Natural killer cell treated with Interleukin-12 subunit alpha and Interleukin-12 subunit beta and Interleukin-15 and Interleukin-18, amount 100 ng/mL, for 72 hours (primary cell): ENCODE measurements around the gene ACER3. TPM values are rescaled to one million over a fixed set of nuclear protein-coding genes. Genes with fewer than 3 reads are reported as not detected.
A peak's percentile ranks its signal among the peaks of the same experiment; 100 is the strongest.
"Not testable (repeated sequence)": the region's sequence is repeated elsewhere in the genome, so short reads cannot be mapped to it uniquely, and the experiment has no call there.

Experiments used
- ATAC-seq, 2 donors: fragments of 150-1000 bp; cut with Tn5 transposase in 1 of 2; sonication (Bioruptor Pico), chemical (Tn5 transposase) in 1 of 2; 2 replicates each; pipeline ENCODE4 v1.10.0; 2021
- DNase-seq: peaks from one replicate; pipeline ENCODE4 v3.0.0; 2022; ENCODE audit warnings: low spot score
- H3K27ac Mint-ChIP-seq, 2 donors: 1 replicate in 1 of 2; 2 replicates in 1 of 2; pipeline ENCODE4 v1.8.0; 2022; ENCODE audit warnings: mixed read lengths in 2 of 2, mild to moderate bottlenecking in 1 of 2, moderate library complexity in 1 of 2
- H3K27me3 Mint-ChIP-seq, 2 donors: 1 replicate in 1 of 2; 2 replicates in 1 of 2; pipeline ENCODE4 v1.8.0; 2022; ENCODE audit warnings: mixed read lengths in 2 of 2
- H3K36me3 Mint-ChIP-seq: one replicate; pipeline ENCODE4 v1.8.0; 2022; ENCODE audit warnings: mixed read lengths
- H3K4me1 Mint-ChIP-seq, 2 donors: 1 replicate in 1 of 2; 2 replicates in 1 of 2; pipeline ENCODE4 v1.8.0; 2022; ENCODE audit warnings: low read depth in 2 of 2, mixed read lengths in 2 of 2, mild to moderate bottlenecking in 1 of 2
- H3K4me3 Mint-ChIP-seq: one replicate; pipeline ENCODE4 v1.8.0; 2022; ENCODE audit warnings: mixed read lengths
- H3K9me3 Mint-ChIP-seq: 2 replicates; pipeline ENCODE4 v1.8.0; 2022; ENCODE audit warnings: mixed read lengths
- total RNA-seq, 2 donors: library from RNA; stranded (reverse); gene quantifications; one replicate each; pipeline ENCODE4 v1.2.3, GENCODE V29; 2022

The ACER3 gene
- total RNA-seq, 2 donors from 2014 or later, result 16.3 to 16.8 TPM

DNA sequence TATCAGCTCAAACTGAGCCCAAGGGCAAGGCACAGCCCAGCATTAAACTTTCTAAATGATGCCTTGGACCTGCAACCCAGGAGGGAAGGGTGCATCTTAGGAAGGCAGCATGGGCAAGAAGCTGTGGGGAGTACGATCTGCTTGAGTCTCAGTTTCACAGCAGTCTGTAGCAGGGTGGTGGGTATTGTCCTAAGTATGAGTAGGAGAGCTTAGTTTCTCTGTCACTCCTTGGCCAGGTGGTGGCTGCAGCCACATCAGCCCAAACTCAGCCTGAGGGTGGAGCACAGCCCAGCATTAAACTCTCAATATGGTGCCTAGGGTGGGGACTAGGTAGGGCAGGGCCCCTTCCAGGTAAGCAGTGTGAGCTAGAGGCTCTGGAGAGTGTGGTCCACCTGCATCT lies 85.5 kb downstream of the ACER3 start:
- Mint-ChIP-seq H3K9me3 (peaks cover 3% of the 10 kb centered on the region), H3K27me3 (no peaks in the 10 kb centered on the region)

DNA sequence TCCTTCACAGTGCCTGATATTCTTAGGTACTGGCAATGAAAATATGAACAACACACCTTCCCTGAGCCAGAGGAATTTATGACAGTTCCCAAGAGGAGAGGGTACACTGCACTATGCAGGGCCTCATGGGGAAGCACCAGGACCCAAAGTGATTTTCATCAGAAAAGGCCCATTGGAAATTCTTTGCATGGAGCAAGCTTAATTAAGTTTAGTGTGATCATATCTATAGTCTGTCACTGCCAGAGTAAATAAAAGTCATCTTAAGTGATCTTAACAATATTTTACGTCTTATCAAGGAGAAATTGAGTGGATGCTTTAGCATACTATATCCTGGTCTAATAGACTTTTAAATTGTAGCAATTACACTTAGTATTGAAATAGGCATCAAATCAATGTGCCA lies 86.5 kb downstream of the ACER3 start:
- Mint-ChIP-seq H3K4me1 (peaks cover 7 to 12% of the 10 kb centered on the region in 2 donors), H3K4me3 (no peak overlapping the region), H3K36me3 (peaks cover 22% of the 10 kb centered on the region), H3K27me3 (no peaks in the 10 kb centered on the region), H3K27ac (no peak overlapping the region), H3K9me3 (peaks cover 3% of the 10 kb centered on the region)
- DNase-seq (no peak), ATAC-seq (no peak)

More for the DNA sequence above, 85.5 kb downstream of the ACER3 start:
- peaks cover 7 to 12% of the 10 kb centered on the region in 2 donors for H3K4me1 Mint-ChIP-seq
- DNase-seq (no peak), ATAC-seq (no peak)
- no peak overlapping the region for H3K4me3 Mint-ChIP-seq
- H3K36me3 Mint-ChIP-seq, result peaks cover 22% of the 10 kb centered on the region
- H3K27ac Mint-ChIP-seq, result no peak overlapping the region

DNA sequence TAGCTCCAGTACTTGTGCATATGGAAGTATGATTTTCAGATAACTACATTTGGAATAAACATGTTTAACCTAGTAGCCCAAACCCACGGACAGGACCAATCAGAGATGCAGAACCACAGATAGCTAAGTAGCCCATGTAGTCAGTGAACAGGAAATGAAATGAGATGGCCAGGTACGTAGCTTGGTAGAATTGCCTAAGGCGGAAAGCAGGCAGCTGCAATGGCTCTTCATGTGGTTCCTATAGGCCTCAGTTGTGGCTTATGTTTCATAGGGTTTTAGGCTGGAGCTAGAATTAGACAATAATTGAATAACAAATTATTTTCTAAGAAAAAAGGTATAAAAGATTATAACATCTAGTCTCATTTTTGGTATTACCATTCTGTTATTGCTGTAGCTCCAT lies 87.1 kb downstream of the ACER3 start:
- Mint-ChIP-seq H3K27me3 (no peaks in the 10 kb centered on the region), H3K27ac (no peak overlapping the region), H3K36me3 (peaks cover 21% of the 10 kb centered on the region), H3K4me1 (peaks cover 7 to 12% of the 10 kb centered on the region in 2 donors), H3K9me3 (peaks cover 3% of the 10 kb centered on the region), H3K4me3 (no peak overlapping the region)
- ATAC-seq, result no peak
- no peak for DNase-seq

DNA sequence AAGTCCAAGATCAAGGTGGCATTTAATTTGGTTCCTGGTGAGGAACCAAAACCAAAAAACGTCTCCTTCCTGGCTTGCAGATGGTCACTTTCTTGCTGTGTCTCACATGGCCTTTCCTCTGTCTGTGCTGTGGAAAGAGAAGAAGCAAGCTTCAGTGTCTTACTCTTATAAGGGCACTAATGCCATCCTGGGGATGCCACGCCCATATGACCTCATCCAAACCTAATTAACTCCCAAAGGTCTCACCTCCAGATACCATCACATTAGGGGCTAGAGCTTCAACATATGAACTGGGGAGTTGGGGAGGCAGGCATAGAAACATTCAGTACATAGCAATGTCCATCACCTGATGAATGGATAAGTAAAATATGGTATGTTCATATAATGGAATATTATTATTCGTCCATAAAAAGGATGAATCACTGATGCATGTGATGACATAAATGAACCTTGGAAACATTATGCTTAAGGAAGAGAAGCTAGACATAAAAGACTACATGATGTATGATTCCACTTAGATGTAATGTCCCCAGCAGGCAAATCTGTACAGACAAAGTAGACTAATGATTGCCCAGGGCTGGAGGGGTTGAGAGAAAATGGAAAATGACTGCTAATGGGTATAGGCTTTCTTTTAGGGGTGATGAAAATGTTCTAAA lies 94.9 kb downstream of the ACER3 start:
- no peaks in the 10 kb centered on the region for H3K9me3 Mint-ChIP-seq
- H3K27me3 Mint-ChIP-seq, result no peaks in the 10 kb centered on the region
- no peaks in the 10 kb centered on the region for H3K4me1 Mint-ChIP-seq
- H3K4me3 Mint-ChIP-seq, result no peak overlapping the region
- H3K36me3 Mint-ChIP-seq, result no peaks in the 10 kb centered on the region
- ATAC-seq, result no peak
- no peak overlapping the region for H3K27ac Mint-ChIP-seq
- DNase-seq, result no peak

DNA sequence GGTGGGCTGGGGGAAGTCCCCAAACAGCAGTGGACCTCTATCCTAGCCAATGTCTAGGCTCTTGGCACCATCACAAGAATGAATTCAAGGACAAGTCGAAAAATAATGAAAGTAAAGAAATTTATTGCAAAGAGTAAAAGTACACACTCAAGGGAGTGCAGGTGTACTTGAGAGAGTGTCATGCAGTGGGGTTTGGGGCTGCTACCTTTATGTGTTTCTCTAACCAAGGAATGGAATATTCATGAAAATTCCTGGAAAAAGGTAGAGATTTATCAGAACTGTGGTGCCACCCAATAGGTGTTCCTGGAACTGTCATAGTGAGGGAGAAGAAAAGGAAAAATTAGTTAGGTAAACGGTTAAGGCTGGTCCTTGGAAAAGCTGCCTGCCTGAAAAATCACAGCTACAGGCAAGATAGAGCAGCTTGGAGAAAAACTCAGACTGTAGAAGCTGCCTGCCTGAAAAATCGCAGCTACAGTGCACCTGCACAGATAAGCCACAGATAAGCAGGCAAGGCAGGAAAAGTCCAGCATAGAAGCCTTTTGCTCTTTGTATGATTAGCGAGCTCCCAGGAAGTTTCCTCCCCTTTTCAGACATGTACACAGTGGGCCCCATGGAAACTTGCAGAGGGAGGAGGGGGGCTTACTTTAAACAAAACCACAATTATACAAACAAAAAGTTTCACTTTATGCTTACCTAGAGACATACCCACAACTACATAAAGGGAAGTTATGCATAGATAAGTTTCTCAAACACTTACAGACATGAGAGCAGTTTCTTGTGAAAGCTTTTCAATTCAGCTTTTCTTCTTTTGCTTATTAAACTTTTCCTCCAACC lies 102.1 kb downstream of the ACER3 start:
- Mint-ChIP-seq H3K27ac (no peak overlapping the region), H3K4me3 (no peak overlapping the region), H3K4me1 (no peaks in the 10 kb centered on the region), H3K27me3 (no peaks in the 10 kb centered on the region), H3K36me3 (peaks cover 12% of the 10 kb centered on the region), H3K9me3 (peaks cover 3% of the 10 kb centered on the region)
- no peak for DNase-seq
- ATAC-seq, result no peak

DNA sequence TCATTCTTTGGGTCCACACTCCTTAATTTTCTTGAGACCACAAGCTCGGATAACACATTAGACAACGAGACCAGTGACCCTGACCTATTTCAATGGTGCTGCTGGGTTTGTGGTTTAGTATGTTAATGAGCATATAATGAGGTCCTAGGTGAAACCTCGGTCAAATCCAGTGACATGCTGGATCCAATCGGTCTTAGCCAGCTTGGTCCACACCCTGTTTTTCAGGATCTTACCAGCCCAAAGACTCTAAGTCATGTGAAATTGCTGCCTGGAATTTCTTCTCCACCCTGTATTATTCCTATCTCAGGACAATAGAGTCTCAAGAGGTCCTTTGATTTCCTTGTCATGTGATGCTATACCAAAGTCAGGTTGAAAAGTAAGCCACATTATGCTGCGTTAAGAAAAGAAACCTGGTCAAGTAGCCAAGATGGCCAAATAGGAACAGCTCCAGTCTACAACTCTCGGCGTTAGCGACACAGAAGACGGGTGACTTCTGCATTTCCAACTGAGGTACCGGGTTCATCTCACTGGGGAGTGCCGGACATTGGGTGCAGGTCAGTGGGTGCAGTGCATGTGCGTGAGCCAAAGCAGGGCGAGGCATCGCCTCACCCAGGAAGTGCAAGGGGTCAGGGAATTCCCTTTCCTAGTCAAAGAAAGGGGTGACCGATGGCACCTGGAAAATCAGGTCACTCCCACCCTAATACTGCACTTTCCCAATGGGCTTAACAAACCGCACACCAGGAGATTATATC lies 102.9 kb downstream of the ACER3 start:
- H3K4me3 Mint-ChIP-seq, H3K27me3 Mint-ChIP-seq, H3K9me3 Mint-ChIP-seq, H3K4me1 Mint-ChIP-seq, H3K27ac Mint-ChIP-seq, DNase-seq, ATAC-seq: not testable (repeated sequence)
- peaks cover 12% of the 10 kb centered on the region for H3K36me3 Mint-ChIP-seq

DNA sequence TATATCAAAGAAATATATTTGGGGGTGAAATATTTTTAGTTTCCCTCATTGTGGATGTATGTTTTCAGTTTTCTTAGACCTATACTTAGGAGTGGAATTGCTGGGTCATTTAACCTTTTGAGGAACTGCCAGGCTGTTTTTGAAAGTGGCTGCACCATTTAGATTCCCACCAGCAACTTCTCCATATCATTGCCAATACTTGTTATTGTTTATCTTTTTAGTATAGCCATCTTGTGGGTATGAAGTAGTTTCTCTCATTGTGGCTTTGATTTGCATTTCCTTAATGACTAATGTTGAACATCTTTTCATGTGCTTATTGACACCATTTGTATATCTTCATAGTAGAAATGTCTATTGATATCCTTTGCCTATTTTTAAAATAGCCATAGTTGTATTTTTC lies 111.3 kb downstream of the ACER3 start:
- DNase-seq, result no peak
- Mint-ChIP-seq H3K4me3 (no peak overlapping the region), H3K36me3 (peaks cover 5% of the 10 kb centered on the region), H3K27me3 (no peaks in the 10 kb centered on the region), H3K27ac (no peak overlapping the region), H3K4me1 (no peaks in the 10 kb centered on the region), H3K9me3 (peaks cover 7% of the 10 kb centered on the region)
- no peak for ATAC-seq

DNA sequence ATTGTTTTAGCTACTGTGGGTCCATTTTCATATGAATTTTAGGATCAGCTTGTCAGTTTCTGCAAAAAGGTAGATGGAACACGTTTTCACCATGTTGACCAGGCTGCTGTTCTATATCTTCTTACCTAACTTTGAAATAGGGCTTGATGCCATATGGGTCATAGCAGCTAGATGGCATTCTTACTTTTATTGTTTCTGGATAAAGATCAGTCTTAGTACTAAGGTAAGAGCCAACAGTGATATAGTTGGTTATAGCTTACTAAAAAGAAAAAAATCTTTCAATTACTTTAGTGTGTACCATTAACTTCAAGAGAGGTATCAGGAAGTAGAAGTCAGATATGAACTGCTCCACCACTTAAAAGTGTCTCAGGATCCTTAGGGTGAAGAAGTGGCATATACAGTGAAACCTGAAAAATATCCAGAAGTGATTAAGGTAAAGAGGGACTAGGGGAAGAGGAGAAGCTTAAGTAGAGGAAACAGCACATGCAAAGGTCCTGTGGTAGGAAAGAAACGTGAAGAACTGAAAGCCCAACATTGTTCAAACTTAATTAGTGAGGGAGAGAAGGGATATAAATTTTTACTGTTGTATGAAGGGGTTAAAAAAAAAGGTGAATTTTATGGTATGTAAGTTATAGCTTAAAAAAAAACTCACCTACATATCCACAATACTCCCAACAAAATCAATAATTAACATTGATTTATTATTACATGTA lies 113.6 kb downstream of the ACER3 start:
- no peak for DNase-seq
- Mint-ChIP-seq H3K27me3 (no peaks in the 10 kb centered on the region), H3K36me3 (peaks cover 5% of the 10 kb centered on the region), H3K4me3 (no peak overlapping the region), H3K9me3 (peaks cover 7% of the 10 kb centered on the region), H3K27ac (no peak overlapping the region), H3K4me1 (no peaks in the 10 kb centered on the region)
- ATAC-seq, result no peak

DNA sequence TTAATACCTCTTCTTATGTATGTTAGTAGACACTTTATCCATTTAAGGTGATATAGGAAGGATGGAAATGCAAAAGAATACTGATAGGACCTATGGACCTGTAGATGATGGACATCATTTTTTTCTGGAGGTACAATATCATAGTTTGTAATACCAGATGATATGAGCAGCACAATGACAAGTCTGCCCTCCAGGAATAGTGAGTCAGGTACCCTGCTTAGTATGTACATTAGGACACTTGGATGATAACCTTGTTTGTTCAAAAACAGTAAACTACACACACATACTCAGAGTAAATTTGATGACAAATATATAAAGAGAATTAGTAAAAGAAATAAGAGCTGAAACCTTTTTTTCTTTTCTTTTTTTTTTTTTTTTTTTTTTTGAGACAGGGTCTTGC lies 114.8 kb downstream of the ACER3 start:
- DNase-seq, result no peak
- ATAC-seq, result no peak
- no peaks in the 10 kb centered on the region for H3K27me3 Mint-ChIP-seq
- no peak overlapping the region for H3K4me3 Mint-ChIP-seq
- H3K36me3 Mint-ChIP-seq, result peaks cover 5% of the 10 kb centered on the region
- H3K4me1 Mint-ChIP-seq, result no peaks in the 10 kb centered on the region
- H3K9me3 Mint-ChIP-seq, result peaks cover 7% of the 10 kb centered on the region
- no peak overlapping the region for H3K27ac Mint-ChIP-seq

DNA sequence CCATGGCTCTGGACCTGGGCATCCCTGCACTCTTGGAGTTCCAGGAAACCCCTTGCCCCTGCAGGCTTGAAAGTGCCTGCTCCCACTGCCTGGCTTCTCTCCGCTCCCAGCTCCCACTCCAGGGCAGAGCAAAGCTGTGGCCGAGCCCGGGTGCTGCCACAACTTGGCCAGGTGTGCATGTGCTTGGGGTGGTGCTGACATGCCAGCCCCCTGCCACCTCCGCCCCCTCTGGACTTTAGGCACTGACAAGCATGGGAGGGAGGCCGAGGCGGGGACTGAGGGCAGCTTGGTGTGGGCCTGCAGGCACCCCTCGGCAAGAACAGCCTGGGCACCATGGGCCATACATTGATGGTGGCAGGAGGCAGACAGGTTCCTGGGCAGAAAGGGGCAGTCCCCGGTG lies 117.1 kb downstream of the ACER3 start:
- Mint-ChIP-seq H3K36me3 (no peaks in the 10 kb centered on the region), H3K27ac (no peak overlapping the region), H3K9me3 (no peaks in the 10 kb centered on the region), H3K27me3 (no peaks in the 10 kb centered on the region), H3K4me3 (no peak overlapping the region), H3K4me1 (no peaks in the 10 kb centered on the region)
- no peak for DNase-seq
- no peak for ATAC-seq

DNA sequence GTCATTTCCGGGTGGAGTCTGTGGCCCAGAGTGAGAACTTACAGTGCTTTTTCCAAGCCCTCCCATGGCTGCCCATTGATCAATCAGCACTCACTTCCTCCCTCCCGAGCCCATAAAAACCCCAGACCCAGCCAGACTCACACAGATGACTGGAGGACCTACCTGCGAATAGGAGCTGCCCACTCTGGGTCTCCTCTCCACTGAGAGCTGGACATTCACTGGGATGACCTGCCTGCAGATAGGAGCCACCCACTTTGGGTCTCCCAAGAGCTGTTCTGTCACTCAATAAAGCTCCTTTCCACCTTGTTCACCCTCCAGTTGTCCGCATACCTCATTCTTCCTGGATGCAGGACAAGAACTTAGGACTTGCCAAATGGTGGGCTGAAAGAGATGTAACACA lies 117.5 kb downstream of the ACER3 start:
- Mint-ChIP-seq H3K4me1 (no peaks in the 10 kb centered on the region), H3K4me3 (no peak overlapping the region), H3K36me3 (no peaks in the 10 kb centered on the region), H3K27ac (no peak overlapping the region), H3K27me3 (no peaks in the 10 kb centered on the region), H3K9me3 (no peaks in the 10 kb centered on the region)
- no peak for ATAC-seq
- no peak for DNase-seq

DNA sequence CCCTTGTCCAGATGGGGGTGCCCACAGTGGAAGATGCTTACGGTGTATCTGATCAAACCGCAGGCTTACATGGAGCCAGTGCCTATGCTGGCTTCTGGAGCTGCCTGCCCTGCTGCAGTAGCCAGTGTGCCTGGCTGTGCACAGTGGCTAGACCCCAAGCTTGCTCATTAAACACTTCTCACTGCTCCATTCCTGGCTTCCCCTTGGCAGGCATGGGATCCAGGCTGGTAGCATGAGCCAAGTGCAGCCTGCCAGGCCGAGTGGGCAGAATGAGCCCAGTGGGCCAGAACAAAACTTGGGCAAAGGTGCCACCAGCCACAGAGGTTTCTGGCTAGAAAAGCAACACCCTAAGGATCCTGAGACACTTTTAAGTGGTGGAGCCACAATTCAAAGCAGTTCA lies 118.1 kb downstream of the ACER3 start:
- no peaks in the 10 kb centered on the region for H3K4me1 Mint-ChIP-seq
- no peaks in the 10 kb centered on the region for H3K27me3 Mint-ChIP-seq
- ATAC-seq (peak; percentile 31 to 43), DNase-seq (no peak)
- H3K4me3 Mint-ChIP-seq, result no peak overlapping the region
- no peak overlapping the region for H3K27ac Mint-ChIP-seq
- H3K36me3 Mint-ChIP-seq, result no peaks in the 10 kb centered on the region
- no peaks in the 10 kb centered on the region for H3K9me3 Mint-ChIP-seq

DNA sequence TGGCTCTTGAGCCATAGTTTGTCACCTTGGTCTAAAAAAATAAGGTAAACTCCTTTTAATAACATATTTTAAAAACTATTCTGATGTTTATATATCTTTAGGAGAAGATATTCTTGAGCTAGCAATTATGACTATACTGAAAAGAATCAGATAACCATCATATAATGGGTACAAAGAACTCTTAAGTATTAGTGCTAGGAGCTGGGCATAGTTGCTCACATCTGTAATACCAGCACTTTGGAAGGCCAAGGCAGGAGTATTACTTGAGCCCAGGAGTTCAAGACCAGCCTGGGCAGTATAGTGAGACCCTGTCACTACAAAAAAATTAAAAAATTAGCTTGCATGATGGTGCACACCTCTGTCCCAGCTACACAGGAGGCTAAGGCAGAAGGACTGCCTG lies 119.5 kb downstream of the ACER3 start:
- no peak for ATAC-seq
- H3K36me3 Mint-ChIP-seq, result no peaks in the 10 kb centered on the region

More for the DNA sequence above, 119.5 kb downstream of the ACER3 start:
- Mint-ChIP-seq H3K27ac (no peak overlapping the region), H3K4me1 (no peaks in the 10 kb centered on the region), H3K4me3 (no peak overlapping the region), H3K27me3 (no peaks in the 10 kb centered on the region), H3K9me3 (no peaks in the 10 kb centered on the region)
- no peak for DNase-seq
